CD14-positive monocyte (primary cell): Measurements from ENCODE around the gene PLEKHS1. TPM values are rescaled to one million over a fixed set of nuclear protein-coding genes. Genes with fewer than 3 reads are reported as not detected.

Experiments used
- DNase-seq, 3 donors: peaks; one replicate each; pipeline ENCODE4 v3.0.0-alpha.2; 2011 to 2022
- H2AFZ ChIP-seq: 2 replicates; pipeline ENCODE4 v1.6.0; 2012; ENCODE audit warnings: mild to moderate bottlenecking, low read depth, low read length, inconsistent platforms; ENCODE audit not compliant: insufficient read depth, poor library complexity, severe bottlenecking
- H3K27ac ChIP-seq, 2 donors: 1 replicate in 1 of 2; 2 replicates in 1 of 2; pipeline ENCODE4 v1.5.1; 2012 to 2013; ENCODE audit warnings: low read length in 2 of 2, control low read depth in 1 of 2, inconsistent platforms in 1 of 2, low read depth in 1 of 2, mild to moderate bottlenecking in 1 of 2
- H3K27me3 ChIP-seq, 2 donors: one replicate each; pipeline versions ENCODE4 v1.6.0 to v1.6.1; 2011 to 2013; ENCODE audit warnings: low read length in 2 of 2; ENCODE audit not compliant: control insufficient read depth in 2 of 2, insufficient read depth in 2 of 2
- H3K36me3 ChIP-seq, 2 donors: replicated peaks in 1 of 2; 1 replicate in 1 of 2; 2 replicates in 1 of 2; pipeline versions ENCODE4 v1.5.1 to v1.6.1; 2012 to 2013; ENCODE audit warnings: low read length in 2 of 2, control low read depth in 1 of 2, inconsistent platforms in 1 of 2, mild to moderate bottlenecking in 1 of 2; ENCODE audit not compliant: insufficient read depth in 2 of 2, control insufficient read depth in 1 of 2
- H3K4me1 ChIP-seq, 2 donors: 1 replicate in 1 of 2; 2 replicates in 1 of 2; pipeline versions ENCODE4 v1.5.1 to v1.6.1; 2012 to 2013; ENCODE audit warnings: low read length in 2 of 2, control low read depth in 1 of 2, inconsistent platforms in 1 of 2, mild to moderate bottlenecking in 1 of 2, moderate library complexity in 1 of 2; ENCODE audit not compliant: insufficient read depth in 2 of 2, control insufficient read depth in 1 of 2
- H3K4me2 ChIP-seq: replicated peaks from 2 replicates; pipeline ENCODE3; 2012; ENCODE audit warnings: low read length, moderate library complexity, mild to moderate bottlenecking; ENCODE audit not compliant: poor library complexity, severe bottlenecking; ENCODE audit errors: extremely low read depth
- H3K4me3 ChIP-seq, 3 experiments: fragments of 200-600 bp in 1 of 3; sonication (generic) in 1 of 3; replicated peaks in 1 of 3; 1 replicate in 2 of 3; 2 replicates in 1 of 3; pipeline ENCODE4 v1.5.1; 2011 to 2013; ENCODE audit warnings: low read length in 3 of 3, mild to moderate bottlenecking in 3 of 3, control low read depth in 2 of 3, low read depth in 2 of 3, inconsistent platforms in 1 of 3, moderate library complexity in 1 of 3
- H3K79me2 ChIP-seq: 2 replicates; pipeline ENCODE4 v1.6.0; 2012; ENCODE audit warnings: mild to moderate bottlenecking, control low read depth, inconsistent platforms, low read length, moderate library complexity; ENCODE audit not compliant: insufficient read depth
- H3K9ac ChIP-seq: 2 replicates; pipeline ENCODE4 v1.6.0; 2017; ENCODE audit warnings: low read length, mild to moderate bottlenecking; ENCODE audit not compliant: insufficient read depth, poor library complexity, severe bottlenecking
- H3K9me3 ChIP-seq, 2 donors: replicated peaks in 1 of 2; 1 replicate in 1 of 2; 2 replicates in 1 of 2; pipeline versions ENCODE4 v1.5.1 to v1.6.1; 2012 to 2013; ENCODE audit warnings: low read length in 2 of 2, control low read depth in 1 of 2; ENCODE audit not compliant: control insufficient read depth in 1 of 2, insufficient read depth in 1 of 2
- H4K20me1 ChIP-seq: 2 replicates; pipeline ENCODE4 v1.6.0; 2012; ENCODE audit warnings: mild to moderate bottlenecking, low read length, control low read depth, moderate library complexity; ENCODE audit not compliant: insufficient read depth
- H3K27ac Mint-ChIP-seq, 7 donors: one replicate each; pipeline ENCODE4 v1.8.0; 2020; ENCODE audit warnings: mild to moderate bottlenecking in 7 of 7, mixed read lengths in 7 of 7, moderate library complexity in 6 of 7, inconsistent platforms in 2 of 7
- H3K27me3 Mint-ChIP-seq, 3 donors: one replicate each; pipeline ENCODE4 v1.8.0; 2021 to 2022; ENCODE audit warnings: low read depth in 3 of 3, mild to moderate bottlenecking in 3 of 3, mixed read lengths in 3 of 3, moderate library complexity in 3 of 3, inconsistent platforms in 1 of 3
- H3K36me3 Mint-ChIP-seq, 2 donors: one replicate each; pipeline ENCODE4 v1.8.0; 2020; ENCODE audit warnings: mixed read lengths in 2 of 2, inconsistent platforms in 1 of 2, mild to moderate bottlenecking in 1 of 2
- H3K4me1 Mint-ChIP-seq: one replicate; pipeline ENCODE4 v1.8.0; 2020; ENCODE audit warnings: mild to moderate bottlenecking, mixed read lengths
- H3K4me3 Mint-ChIP-seq, 2 donors: one replicate each; pipeline ENCODE4 v1.8.0; 2020; ENCODE audit warnings: mild to moderate bottlenecking in 2 of 2, mixed read lengths in 2 of 2, moderate library complexity in 1 of 2
- H3K9me3 Mint-ChIP-seq, 7 donors: one replicate each; pipeline ENCODE4 v1.8.0; 2020 to 2022; ENCODE audit warnings: mixed read lengths in 7 of 7, mild to moderate bottlenecking in 6 of 7, moderate library complexity in 6 of 7, inconsistent platforms in 2 of 7
- CTCF ChIP-seq: fragments of 200-600 bp; IDR thresholded peaks from one replicate; pipeline ENCODE4 v1.8.0; 2022; ENCODE audit warnings: antibody characterized with exemption, mild to moderate bottlenecking
- WGBS: methylation state at CpG from one replicate; pipeline ENCODE4 v1.1.5; 2013; ENCODE audit warnings: missing lambda C conversion rate; ENCODE audit not compliant: insufficient coverage; 5-methylcytosine and 5-hydroxymethylcytosine counted together
- intact Hi-C, 2 donors: fragments of 100-400 bp; cut with micrococcal nuclease; formaldehyde crosslinking; loops; one replicate each; pipeline versions ENCODE4 v1.15.0 to v1.15.1; 2023
- polyA plus RNA-seq, 3 donors: library from polyadenylated mRNA; depleted of rRNA in 1 of 3; unstranded in 2 of 3; stranded (reverse) in 1 of 3; fragments of 300-500 nt in 2 of 3; fragments of >200 nt in 1 of 3; fragmentation: Illumina TruSeq in 2 of 3; gene quantifications; 1 replicate in 2 of 3; 2 replicates in 1 of 3; pipeline ENCODE4 v1.2.3, GENCODE V29; 2012 to 2021

Gene PLEKHS1
- polyA plus RNA-seq, 3 donors = 0.08 TPM; not detected in 2

DNA sequence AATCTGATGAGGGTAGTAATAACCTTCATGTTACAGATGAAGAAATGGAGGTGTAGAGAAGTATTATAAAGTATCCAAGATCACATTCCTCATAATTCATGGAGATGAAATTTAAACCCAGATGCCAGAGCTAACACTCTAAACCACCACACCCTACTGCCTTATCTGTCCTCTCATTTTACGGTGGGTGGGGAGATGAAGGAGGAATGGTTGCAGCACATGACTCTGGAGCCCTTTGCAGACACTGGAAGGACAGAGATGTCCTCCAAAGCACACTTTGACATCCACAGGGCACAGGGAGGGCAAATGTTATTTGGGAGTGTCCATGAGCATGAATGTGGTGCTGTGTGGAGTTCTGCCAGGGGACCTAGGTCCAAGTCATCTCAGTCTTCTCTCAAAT, 1.1 kb downstream of the PLEKHS1 start:
- Histone ChIP-seq H3K9ac (no peak overlapping the region), H3K9me3 (no peaks in the 10 kb centered on the region), H3K27ac (no peak overlapping the region), H3K4me1 (no peaks in the 10 kb centered on the region), H2AFZ (no peak overlapping the region), H3K27me3 (peaks cover 0 to 2% of the 10 kb centered on the region in 2 donors), H3K4me3 (no peak overlapping the region), H3K79me2 (no peaks in the 10 kb centered on the region), H3K4me2 (no peak overlapping the region), H3K36me3 (no peaks in the 10 kb centered on the region), H4K20me1 (no peaks in the 10 kb centered on the region)
- Mint-ChIP-seq H3K27me3 (peaks cover 2 to 5% (median 5%) of the 10 kb centered on the region in 3 donors), H3K27ac (no peak overlapping the region), H3K9me3 (peaks cover 0 to 1% (median 0%) of the 10 kb centered on the region in 7 donors), H3K4me1 (no peaks in the 10 kb centered on the region), H3K4me3 (no peak overlapping the region), H3K36me3 (no peaks in the 10 kb centered on the region)
- no CpG with 5 or more reads among the region's 1 CpG for WGBS
- no peak for TF ChIP-seq CTCF
- DNase-seq = no peak
- intact Hi-C loops = no loop called here

GRCh38 chr10:113753020-113753692, 1.7 kb downstream of the PLEKHS1 start:
- H3K9me3 ChIP-seq = no peaks in the 10 kb centered on the region
- 86% methylated on average over 2 of the region's 9 CpGs for WGBS
- Mint-ChIP-seq H3K9me3 (peaks cover 0 to 1% (median 0%) of the 10 kb centered on the region in 7 donors), H3K27ac (no peak overlapping the region), H3K27me3 (peaks cover 2 to 5% (median 5%) of the 10 kb centered on the region in 3 donors), H3K4me3 (no peak overlapping the region), H3K4me1 (no peaks in the 10 kb centered on the region), H3K36me3 (no peaks in the 10 kb centered on the region)
- no peaks in the 10 kb centered on the region for H4K20me1 ChIP-seq
- no peak overlapping the region for H3K4me2 ChIP-seq
- H3K27me3 ChIP-seq = peaks cover 0 to 2% of the 10 kb centered on the region in 2 donors
- no peak overlapping the region for H3K27ac ChIP-seq
- intact Hi-C loops = no loop called here
- no peak for DNase-seq
- H3K79me2 ChIP-seq = no peaks in the 10 kb centered on the region
- no peaks in the 10 kb centered on the region for H3K36me3 ChIP-seq
- no peaks in the 10 kb centered on the region for H3K4me1 ChIP-seq
- H2AFZ ChIP-seq = no peak overlapping the region
- no peak overlapping the region for H3K9ac ChIP-seq
- H3K4me3 ChIP-seq = no peak overlapping the region
- TF ChIP-seq CTCF = no peak
